Natural killer cell (primary cell): ENCODE data around the gene TTYH1. TPM values are rescaled to one million over a fixed set of nuclear protein-coding genes. Genes with fewer than 3 reads are reported as not detected.

ENCODE experiments used
- ATAC-seq, 3 donors: fragments of 150-1000 bp in 2 of 3; fragments of 200-7000 bp in 1 of 3; cut with Tn5 transposase; 1 replicate in 1 of 3; 2 replicates in 2 of 3; pipeline ENCODE4 v1.10.0; 2021; ENCODE audit warnings: mild to moderate bottlenecking in 2 of 3, moderate library complexity in 2 of 3
- DNase-seq, 2 donors: peaks; one replicate each; pipeline versions ENCODE4 v3.0.0 to v3.0.0-alpha.2; 2013 to 2021; ENCODE audit warnings: mixed read lengths in 1 of 2
- H3K27ac ChIP-seq: one replicate; pipeline ENCODE4 v1.5.1; 2013; ENCODE audit warnings: mild to moderate bottlenecking, low read length
- H3K27me3 ChIP-seq: one replicate; pipeline ENCODE4 v1.6.1; 2013; ENCODE audit warnings: low read length; ENCODE audit not compliant: control insufficient read depth, insufficient read depth
- H3K36me3 ChIP-seq: one replicate; pipeline ENCODE4 v1.6.1; 2013; ENCODE audit warnings: low read length; ENCODE audit not compliant: control insufficient read depth, insufficient read depth
- H3K4me1 ChIP-seq: one replicate; pipeline ENCODE4 v1.6.1; 2013; ENCODE audit warnings: low read length; ENCODE audit not compliant: control insufficient read depth, insufficient read depth
- H3K4me3 ChIP-seq: one replicate; pipeline ENCODE4 v1.5.1; 2013; ENCODE audit warnings: low read length
- H3K9me3 ChIP-seq: one replicate; pipeline ENCODE4 v1.6.1; 2013; ENCODE audit warnings: low read length; ENCODE audit not compliant: control insufficient read depth, insufficient read depth
- H3K27ac Mint-ChIP-seq, 2 donors: one replicate each; pipeline ENCODE4 v1.8.0; 2022; ENCODE audit warnings: mild to moderate bottlenecking in 2 of 2, mixed read lengths in 2 of 2, moderate library complexity in 1 of 2
- H3K27me3 Mint-ChIP-seq, 2 donors: one replicate each; pipeline ENCODE4 v1.8.0; 2022; ENCODE audit warnings: low read depth in 2 of 2, mixed read lengths in 2 of 2
- H3K36me3 Mint-ChIP-seq: one replicate; pipeline ENCODE4 v1.8.0; 2022; ENCODE audit warnings: mixed read lengths
- H3K4me1 Mint-ChIP-seq, 2 donors: one replicate each; pipeline ENCODE4 v1.8.0; 2022; ENCODE audit warnings: mixed read lengths in 2 of 2
- H3K4me3 Mint-ChIP-seq: one replicate; pipeline ENCODE4 v1.8.0; 2022; ENCODE audit warnings: mild to moderate bottlenecking, moderate library complexity, mixed read lengths
- H3K9me3 Mint-ChIP-seq, 2 donors: one replicate each; pipeline ENCODE4 v1.8.0; 2022; ENCODE audit warnings: mixed read lengths in 2 of 2
- CTCF ChIP-seq: fragments of 200-600 bp; IDR thresholded peaks from one replicate; pipeline ENCODE4 v1.8.0; 2022; ENCODE audit warnings: antibody characterized with exemption
- WGBS: methylation state at CpG from one replicate; pipeline ENCODE4 v1.1.7; 2013; ENCODE audit warnings: missing lambda C conversion rate; ENCODE audit not compliant: insufficient coverage; 5-methylcytosine and 5-hydroxymethylcytosine counted together
- intact Hi-C: fragments of 100-400 bp; cut with micrococcal nuclease; formaldehyde crosslinking; loops from one replicate; pipeline ENCODE4 v1.14.2; 2022
- total RNA-seq, 4 donors: library from RNA; stranded (reverse); fragments of 120-200 nt in 1 of 4; gene quantifications; one replicate each; pipeline versions ENCODE4 v1.2.3 to v1.2.4, GENCODE V29; 2013 to 2022

The TTYH1 gene
- total RNA-seq, 3 donors from 2014 or later (not counting 1 experiment from before 2014, with no cell fraction given): 0.59 to 0.84 (median 0.65) TPM

DNA sequence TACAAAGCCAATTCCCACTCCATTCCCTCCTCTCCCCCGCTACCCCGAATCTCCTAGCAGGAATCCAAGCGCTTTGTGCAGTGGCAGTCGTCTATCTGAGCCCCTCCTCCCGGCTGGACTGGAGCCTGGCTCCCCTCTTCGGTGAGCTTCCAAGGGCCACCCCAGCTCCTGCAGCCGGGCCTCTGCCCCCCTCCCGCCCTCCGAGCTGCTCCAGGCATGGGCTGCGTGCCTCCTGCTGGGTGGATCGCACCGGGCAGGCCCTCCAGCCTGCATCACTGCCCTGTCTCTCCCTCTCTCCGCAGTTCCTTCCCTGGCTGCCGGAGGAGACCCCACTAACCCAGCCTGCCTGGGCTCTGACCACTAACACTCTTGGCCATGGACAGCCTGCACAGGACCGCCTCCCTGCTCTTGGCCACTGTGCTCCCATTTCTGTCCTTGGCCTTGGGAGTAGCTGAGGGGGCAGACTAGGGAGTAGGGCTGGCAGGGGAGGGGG, 20.8 kb downstream of the TTYH1 start:
- peaks cover 3 to 28% of the 10 kb centered on the region in 2 donors for H3K4me1 Mint-ChIP-seq
- 94% methylated on average over 15 of the region's 15 CpGs for whole genome bisulfite sequencing
- no peak overlapping the region for H3K27ac ChIP-seq
- H3K4me3 Mint-ChIP-seq: no peak overlapping the region
- H3K36me3 ChIP-seq: no peaks in the 10 kb centered on the region
- no peaks in the 10 kb centered on the region for H3K36me3 Mint-ChIP-seq
- H3K27me3 ChIP-seq: no peaks in the 10 kb centered on the region
- TF ChIP-seq CTCF: no peak
- peak overlapping the region in 1 of 2 donors; percentile 57 for H3K27ac Mint-ChIP-seq
- no peak for ATAC-seq
- no peaks in the 10 kb centered on the region for H3K9me3 ChIP-seq
- DNase-seq: no peak
- no peak overlapping the region for H3K4me3 ChIP-seq
- peaks cover 13% of the 10 kb centered on the region for H3K4me1 ChIP-seq
- H3K27me3 Mint-ChIP-seq: peaks cover 0 to 4% of the 10 kb centered on the region in 2 donors
- no peaks in the 10 kb centered on the region for H3K9me3 Mint-ChIP-seq
- intact Hi-C loops: no loop called here

GRCh38 chr19:54436628-54437252, 21.5 kb downstream of the TTYH1 start:
- no peaks in the 10 kb centered on the region for H3K9me3 ChIP-seq
- ATAC-seq (no peak), DNase-seq (no peak)
- no peaks in the 10 kb centered on the region for H3K36me3 ChIP-seq
- H3K27ac ChIP-seq: no peak overlapping the region
- Mint-ChIP-seq H3K9me3 (no peaks in the 10 kb centered on the region), H3K27ac (peak overlapping the region in 1 of 2 donors; percentile 57), H3K36me3 (no peaks in the 10 kb centered on the region), H3K4me3 (no peak overlapping the region), H3K4me1 (peaks cover 0 to 23% of the 10 kb centered on the region in 2 donors), H3K27me3 (no peaks in the 10 kb centered on the region)
- no peak for TF ChIP-seq CTCF
- WGBS: 96% methylated on average over 7 of the region's 10 CpGs
- H3K4me3 ChIP-seq: no peak overlapping the region
- H3K4me1 ChIP-seq: peaks cover 12% of the 10 kb centered on the region
- H3K27me3 ChIP-seq: no peaks in the 10 kb centered on the region
- intact Hi-C loops: no loop called here

- H3K4me3 ChIP-seq: no peak overlapping the region
- H3K27me3 ChIP-seq: no peaks in the 10 kb centered on the region
- intact Hi-C loops: no loop called here
- no peaks in the 10 kb centered on the region for H3K9me3 Mint-ChIP-seq
- peaks cover 0 to 18% of the 10 kb centered on the region in 2 donors for H3K4me1 Mint-ChIP-seq
- no peak overlapping the region for H3K4me3 Mint-ChIP-seq
- no peaks in the 10 kb centered on the region for H3K9me3 ChIP-seq
- H3K4me1 ChIP-seq: peaks cover 11% of the 10 kb centered on the region
- H3K27me3 Mint-ChIP-seq: no peaks in the 10 kb centered on the region
- no peaks in the 10 kb centered on the region for H3K36me3 ChIP-seq
- DNase-seq (no peak), ATAC-seq (no peak)
- 89% methylated on average over 15 of the region's 15 CpGs for WGBS
- H3K27ac ChIP-seq: no peak overlapping the region
- no peak overlapping the region for H3K27ac Mint-ChIP-seq
- no peaks in the 10 kb centered on the region for H3K36me3 Mint-ChIP-seq
- no peak for TF ChIP-seq CTCF
Observed at GRCh38 chr19:54439174-54439851, 24.0 kb downstream of the TTYH1 start.
